GM18502 (cell line): ENCODE data around the gene PHACTR1.

Source experiments
- ATAC-seq: cut with Tn5 transposase; IDR thresholded peaks from one replicate; pipeline ENCODE4 v1.9.1; 2021; ENCODE audit warnings: mild to moderate bottlenecking; ENCODE audit not compliant: unreplicated experiment, poor library complexity

The PHACTR1 gene

DNA sequence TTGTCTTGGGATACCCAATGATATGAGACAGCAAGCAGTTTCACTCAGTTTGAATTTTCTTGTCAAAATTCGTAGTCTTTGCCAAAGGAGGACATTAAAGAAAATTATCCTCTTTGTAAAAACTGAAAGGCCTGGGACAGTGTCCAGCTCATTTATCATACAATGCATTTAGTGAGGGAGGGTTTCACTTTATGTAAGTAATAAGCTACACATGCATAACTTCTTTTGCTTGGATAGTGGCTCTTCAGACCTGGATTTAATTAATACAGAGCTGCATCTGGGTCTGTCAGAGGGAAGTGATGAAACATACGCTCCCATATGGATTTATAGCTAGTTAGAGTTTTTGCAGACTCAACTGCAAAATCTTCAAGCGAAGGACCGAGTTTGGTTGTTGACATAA, 175.6 kb downstream of the PHACTR1 start:
- ATAC-seq = no peak

DNA sequence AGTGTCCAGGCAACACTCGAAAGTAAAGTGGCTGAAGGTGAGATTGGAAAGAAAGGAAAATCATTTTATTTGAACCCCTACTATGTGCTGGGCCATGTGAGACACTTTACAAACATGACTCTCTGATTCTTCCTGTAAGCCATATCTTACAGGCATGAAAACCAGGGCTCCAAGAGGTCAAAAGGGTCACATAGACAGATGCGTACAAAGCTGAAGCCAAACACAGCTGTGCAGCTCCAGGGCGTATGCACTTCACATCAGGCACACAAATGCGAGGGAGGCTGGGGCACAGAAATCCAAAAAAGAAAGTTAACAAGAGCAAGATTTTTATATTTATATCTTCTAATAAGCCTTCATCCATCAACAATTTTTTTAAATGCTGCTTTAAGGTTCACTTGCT, 176.5 kb downstream of the PHACTR1 start:
- ATAC-seq = no peak

DNA sequence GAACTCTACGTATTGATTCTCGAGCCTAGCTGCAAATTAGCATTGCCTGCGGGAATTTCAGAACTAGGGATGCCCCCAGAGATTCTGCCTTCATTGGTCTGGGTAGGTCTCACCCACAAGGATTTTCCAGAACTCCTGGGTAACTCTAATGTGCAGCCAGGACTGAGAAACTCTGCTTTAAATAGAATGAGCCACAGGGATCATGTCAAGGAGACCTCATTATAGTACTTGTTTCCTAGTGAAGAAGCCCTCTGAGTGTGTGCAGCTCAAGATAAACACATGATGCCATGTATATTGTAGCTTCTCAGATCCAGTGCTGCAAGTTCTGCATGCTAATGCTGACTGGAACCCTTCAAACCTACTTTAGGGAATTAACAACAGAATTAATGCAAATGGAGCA, 179.2 kb downstream of the PHACTR1 start:
- ATAC-seq = no peak

DNA sequence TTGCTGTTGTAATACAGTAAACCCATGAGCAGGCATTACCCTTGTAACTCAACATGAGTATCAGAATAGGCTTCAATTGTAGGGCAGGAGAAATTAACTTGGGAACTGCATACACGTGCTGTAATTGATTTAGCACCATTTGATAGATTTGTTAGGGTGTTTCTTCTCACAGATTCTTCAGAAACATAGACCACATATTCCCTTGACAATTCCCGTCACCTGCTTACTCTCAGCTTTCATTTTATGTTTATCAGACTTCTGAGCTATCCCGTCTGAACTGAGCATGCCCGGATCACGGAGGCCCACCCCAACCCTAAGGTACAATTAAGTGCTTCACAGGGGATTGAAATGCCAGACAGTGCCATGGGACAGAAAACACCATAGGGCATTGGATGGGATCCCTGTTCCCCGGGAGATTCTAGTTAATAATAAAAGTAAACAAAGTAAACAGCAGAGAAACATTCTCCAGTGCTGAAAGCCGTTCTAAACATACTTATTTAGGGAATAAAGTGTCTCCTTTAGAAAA, 179.7 kb downstream of the PHACTR1 start:
- ATAC-seq = no peak

DNA sequence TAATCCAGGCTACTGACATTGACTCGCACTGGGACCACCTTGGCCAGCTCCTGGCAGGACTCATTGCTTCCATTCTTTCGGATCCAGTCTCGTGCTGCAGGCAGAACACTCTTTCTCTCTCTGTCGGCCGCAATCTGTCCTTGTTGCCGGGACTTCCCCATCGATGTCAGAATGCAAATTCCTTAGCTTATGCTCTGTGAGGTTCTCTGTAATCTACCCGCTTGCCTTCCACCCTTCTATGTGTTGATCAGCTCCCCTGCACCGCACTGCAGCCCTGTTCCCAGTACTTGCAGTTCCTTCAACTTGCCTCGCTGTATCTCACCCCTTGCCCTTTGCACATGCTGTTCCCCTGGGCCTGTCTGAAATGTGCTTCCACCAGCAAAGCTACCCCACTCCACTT, 182.0 kb downstream of the PHACTR1 start:
- no peak for ATAC-seq

DNA sequence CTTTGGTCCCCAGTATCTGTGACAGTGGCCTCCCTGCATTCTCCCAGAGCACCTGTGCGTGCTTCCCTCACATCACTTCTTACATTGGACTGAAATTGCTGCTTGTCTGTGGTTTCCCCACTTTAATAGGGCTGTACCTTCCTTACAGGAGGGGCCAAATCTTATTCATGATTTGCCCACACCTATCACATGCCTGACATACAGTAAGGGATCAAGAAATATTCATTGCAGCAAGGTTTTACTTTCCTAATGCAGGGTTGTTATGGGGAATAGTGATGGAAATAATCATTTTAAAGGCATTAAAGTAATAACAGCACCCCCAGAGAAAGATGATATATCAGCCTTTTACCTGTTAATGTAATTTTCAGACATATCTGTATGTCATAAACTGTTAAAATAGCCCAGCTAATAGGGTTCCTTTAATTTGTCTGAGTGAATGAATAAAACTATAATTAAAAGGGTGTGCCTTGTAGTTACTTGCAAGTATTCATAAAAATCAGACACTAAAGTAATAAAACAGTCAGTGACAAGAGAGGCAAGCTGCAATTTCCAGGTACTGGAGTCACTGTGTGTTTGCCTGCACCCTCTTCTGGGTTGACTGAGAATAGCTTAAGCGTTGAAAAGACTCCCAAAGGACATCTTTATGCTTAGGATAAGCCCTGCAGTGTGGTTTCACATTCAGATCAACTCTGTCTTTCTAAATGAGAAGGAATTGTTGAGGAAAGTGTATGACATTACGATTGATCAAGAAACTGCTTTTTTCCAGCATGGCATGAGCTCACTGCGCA, 182.7 kb downstream of the PHACTR1 start:
- ATAC-seq = no peak

DNA sequence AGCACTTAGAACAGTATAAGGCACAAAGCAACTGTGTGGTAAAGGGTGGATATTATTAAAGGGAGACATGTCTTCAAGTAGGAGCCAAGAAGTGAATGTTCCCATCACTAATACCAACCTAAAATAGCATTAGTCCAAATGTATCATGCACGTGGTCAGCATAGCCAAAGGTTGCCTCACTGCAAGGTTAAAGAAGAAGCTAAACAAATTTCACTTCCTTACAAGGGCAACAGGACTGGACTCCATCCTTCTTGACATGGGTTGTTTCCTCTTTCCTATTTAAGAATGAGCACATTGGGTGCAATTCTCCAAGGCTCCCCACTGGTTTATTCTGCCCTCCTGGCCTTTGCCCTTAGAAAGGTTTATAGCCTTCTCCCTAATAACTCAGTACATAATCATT, 186.7 kb downstream of the PHACTR1 start:
- no peak for ATAC-seq

DNA sequence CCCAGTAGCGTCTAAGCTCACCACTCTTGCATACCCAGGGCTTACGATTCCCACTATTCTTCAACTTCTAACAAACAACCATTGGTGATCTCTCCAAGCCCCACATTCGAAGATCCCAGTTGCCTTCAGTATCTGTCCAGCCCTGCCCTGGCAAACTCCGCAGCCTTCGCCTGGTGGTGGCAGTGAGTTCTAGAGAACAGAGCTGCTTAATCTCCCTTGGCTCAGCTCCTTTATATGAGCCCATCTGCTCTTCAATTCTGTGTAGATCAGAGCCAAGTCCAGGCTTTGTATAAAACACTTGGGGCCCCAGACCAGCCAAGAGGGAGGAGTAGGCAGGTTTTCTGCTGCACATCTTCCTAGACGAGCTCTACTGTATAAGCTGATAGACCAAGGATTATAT, 193.3 kb downstream of the PHACTR1 start:
- no peak for ATAC-seq

DNA sequence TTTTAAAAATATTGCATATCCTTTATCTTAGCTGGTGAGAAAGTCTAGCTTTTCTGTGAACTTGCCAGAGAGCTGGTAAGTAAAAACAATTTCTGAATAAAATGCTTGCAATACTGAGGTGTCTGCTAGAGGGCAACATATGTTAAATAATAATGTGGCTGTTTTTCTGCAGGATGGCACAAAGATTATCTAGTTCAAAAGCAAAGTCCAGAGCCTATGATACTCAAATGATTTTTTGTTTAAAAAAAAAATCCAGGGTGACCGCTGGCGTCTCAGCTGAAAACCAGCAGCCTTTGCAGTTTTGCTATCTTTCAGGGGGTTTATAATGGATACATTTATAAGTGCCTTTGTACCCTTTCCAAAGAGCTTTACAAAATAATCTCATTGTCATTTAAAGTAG, 194.9 kb downstream of the PHACTR1 start:
- ATAC-seq = no peak

DNA sequence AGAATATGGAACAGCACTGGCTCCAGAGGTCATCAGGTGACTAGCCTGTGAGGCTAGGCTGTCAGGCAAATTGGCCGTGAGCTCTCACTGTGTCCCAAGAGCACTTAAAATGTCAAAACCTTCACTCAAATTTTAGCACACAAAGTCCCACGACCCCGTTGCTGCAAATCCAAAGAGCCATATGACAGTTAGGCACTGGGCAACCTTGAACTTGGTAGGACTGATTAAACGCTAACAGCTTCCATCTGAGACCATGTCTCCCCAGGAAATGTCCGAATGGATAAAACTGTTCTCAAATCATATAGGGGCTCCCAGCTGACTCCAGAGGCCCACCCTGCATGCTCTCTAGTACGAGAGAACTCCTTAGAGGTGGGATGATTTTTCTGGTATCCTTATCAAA, 196.6 kb downstream of the PHACTR1 start:
- ATAC-seq = no peak

DNA sequence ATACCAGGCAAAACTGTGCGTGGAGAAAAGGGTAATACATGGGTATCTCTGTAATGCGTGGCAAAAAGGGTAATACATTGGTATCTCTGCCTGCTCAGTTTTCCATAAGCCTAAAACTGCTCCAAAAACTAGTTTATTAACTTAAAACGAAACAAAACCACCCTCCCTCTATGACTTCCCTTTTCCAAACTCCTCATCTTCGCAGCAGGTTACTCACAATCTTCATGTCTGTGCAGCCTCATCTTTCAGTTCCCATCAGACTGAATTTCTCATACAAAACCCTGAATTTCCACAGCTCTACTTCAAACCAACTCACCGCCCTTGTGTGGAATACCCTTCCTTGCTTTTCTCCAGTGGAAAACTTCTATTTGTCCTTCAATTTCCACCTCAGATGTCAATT, 199.4 kb downstream of the PHACTR1 start:
- ATAC-seq = no peak

DNA sequence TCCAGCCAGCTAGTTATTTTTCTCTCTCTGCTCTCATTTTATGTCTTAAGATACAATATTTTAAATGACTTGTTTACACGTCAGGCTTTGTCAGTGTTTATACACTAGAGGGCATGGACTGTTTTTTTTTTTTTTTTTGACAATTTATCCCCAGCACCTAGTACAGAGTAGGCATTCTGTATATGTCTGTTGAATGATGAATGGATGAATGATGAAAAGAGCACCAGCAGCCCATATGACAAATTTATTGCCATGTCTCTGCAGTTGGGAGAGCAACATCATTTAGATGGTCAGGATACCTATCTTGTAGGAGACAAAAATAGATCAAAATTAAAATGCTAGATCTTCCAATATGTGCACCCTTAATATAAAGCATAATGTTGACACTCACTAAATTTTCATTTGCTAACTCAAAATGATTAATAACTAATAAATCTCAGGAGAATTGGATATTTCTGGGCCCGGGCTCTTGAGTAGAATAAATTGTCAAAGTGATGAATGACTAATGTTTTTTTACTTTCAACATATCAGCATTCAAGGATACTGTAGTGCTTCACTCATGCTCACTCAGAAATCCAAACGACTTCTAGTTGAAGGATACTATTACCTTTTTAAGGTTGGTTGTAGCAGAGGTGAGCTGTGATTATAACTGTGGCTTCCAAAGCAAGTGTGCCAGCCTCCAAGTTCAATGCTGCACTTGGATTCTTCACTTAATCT, 200.0 kb downstream of the PHACTR1 start:
- ATAC-seq = no peak

DNA sequence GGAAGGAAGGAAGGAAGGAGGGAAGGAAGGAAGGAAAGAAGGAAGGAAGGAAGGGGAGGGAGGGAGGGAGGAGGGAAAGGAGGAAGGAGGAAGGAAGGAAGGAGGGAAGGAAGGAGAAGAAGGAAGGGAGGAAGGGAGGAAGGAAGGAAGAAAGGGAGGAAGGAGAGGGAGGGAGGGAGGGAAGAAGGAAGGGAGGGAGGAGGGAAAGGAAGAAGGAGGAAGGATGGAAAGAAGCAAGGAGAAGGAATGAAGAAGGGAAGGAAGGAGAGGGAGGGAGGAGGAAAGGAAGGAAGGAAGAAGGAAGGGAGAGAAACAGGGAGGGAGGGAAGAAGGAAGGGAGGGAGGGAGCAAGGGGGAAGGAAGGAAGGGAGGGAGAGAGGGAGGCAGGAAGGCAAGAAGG, 204.9 kb downstream of the PHACTR1 start:
- no peak for ATAC-seq

DNA sequence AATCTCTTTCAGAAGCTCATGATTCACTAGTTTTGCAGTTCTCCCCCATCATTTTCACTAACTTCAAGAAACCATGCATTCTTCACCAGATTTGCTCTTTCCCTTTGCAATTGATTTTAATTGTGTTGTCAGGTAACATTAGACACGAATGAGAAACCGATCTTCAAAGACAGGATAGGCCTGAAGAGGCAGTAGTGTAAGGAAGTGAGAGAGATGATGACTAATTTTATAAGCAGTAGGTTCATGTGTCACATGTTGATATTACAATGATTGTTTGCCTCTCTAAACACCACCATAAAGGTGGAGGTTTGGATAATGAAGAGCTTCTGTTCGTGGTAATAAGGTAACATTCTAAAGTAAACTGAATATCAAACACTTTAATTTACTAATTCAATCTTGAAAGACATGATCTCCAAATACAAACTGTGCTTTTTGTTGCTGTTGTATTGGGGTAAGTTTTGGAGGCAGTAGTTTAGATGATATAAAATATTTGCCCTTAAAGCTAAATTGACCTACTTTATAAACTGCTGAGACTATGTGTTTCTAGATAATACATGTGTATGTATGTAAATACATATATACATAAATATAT, 207.2 kb downstream of the PHACTR1 start:
- ATAC-seq = peak; percentile 42

DNA sequence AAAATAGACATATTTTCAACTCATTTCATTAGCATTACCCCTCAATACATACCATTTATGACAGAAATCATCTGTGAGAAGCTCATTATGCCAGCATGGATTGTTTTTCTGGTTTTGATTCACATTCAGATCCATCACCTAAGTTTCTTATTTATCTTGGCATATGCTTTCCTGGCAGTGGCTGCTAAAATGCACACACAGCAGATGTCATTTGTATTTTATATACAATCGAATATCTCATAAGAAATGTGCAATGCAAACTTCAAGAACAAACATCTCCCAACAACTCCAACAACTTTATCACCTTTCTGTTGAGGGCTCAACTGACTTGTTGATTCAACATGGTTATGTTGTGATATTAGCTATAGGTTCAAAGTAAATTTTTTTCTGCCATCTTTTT, 208.3 kb downstream of the PHACTR1 start:
- no peak for ATAC-seq

DNA sequence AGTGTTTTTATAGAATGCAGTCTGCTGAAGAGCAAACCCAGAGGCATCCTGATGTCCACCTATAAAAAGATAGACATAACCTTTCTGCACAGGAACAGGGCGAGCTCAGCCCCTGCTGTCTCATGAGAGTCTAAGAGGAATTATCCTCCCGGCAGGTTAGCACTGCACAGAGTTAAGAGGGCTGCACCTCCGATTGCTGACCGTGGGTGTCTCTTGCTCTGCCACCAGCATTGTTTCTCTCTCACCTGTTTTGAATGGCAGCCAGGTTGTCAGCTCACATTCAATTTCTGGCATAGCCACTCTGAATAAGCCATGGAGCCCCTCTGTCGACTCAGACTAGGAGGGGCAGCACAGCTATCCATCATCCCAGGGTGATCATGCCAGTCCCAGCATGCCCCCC, 211.2 kb downstream of the PHACTR1 start:
- ATAC-seq = no peak

DNA sequence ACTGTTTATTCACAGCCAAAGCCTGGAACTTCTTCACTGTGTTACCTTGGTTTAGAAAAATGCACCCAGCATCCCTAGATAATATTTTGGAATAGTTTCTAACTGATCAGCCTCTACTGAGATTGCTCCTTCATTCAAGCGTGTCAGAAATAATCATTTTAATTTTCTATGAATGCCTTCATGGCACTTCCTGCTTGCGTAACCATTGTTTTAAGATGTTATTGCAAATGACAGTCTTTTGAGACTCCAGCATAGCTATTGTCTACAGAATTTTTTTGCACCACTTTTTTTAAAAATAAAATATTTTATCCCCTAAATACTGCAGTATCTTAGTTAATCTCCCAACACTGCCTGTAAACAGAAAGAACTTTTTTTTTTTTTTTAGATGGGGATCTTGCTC, 213.1 kb downstream of the PHACTR1 start:
- no peak for ATAC-seq

DNA sequence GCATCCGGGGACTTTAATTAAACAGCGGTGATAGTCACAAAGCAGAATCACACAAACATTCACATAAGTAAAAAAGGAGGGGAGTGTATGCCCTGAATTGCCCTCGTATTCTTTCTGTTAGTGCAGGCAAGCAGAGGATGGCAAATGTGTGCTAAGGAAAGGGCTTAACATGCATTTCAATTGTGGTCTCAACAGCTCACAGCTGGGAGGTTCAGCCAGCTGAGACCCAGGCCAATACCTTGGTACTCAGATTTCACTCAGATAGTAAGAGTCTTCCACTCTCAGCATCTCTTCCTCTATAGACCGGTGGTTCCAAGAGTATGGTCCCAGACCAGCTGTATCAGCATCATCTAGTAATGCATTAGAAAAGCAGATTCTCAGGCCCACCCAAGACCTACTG, 215.1 kb downstream of the PHACTR1 start:
- no peak for ATAC-seq

DNA sequence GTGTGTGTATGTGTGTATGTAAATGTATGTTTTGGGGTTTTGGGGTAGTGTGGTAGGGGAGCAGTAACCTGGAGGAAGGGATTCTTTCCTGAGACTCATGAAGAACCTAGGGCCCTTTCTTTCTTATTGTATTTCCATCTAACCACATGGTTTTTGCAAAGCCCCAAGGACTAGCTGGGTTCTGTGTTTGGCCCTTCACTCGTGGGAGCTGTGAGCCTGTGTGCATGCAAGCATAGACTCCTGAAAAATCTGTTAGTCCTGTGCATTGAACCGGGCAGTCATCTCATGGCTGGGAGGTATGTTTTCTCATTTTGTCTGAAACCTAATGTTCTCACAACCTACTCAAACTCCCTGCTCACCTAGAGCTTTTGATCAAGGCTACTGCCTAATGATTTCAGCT, 219.1 kb downstream of the PHACTR1 start:
- ATAC-seq = no peak

DNA sequence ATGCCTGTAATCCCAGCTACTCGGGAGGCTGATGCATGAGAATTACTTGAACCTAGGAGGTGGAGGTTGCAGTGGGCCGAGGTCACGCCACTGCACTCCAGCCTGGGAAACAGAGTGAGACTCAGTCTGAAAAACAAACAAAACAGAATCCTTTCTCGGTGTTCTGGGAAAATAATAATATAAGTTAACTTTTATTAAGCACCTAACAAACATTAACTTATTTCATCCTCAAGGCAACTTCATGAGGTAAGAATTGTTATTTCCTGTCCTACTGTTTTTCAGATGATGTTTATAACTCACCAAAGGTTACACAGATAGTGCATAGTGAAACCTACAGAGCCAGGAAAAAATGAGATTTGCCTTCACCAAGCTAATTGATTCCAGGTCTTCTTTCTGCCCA, 221.4 kb downstream of the PHACTR1 start:
- ATAC-seq = no peak

DNA sequence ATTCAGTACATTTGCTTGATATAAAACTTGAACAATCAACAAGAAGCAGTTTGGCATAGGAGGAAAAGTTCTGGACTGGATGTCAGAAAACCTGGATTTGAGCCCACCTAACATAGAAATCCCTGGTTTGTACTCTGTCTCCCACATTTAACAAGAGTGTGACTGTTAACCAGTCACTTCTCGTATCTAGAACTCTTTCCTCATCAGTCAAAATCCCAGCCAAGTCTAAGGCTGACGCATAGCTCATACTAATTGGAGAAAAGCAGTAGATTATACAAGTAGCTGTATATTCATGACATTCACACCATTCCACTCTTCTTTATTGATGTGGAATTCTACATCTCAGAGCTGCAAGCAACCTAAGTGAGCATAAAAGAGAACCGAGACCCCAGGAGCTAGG, 222.7 kb downstream of the PHACTR1 start:
- ATAC-seq = no peak
